HG02973 (cell line): ENCODE measurements around the gene ADAMTS9.

Experiments used
- ATAC-seq: cut with Tn5 transposase; IDR thresholded peaks from one replicate; pipeline ENCODE4 v1.9.1; 2021; ENCODE audit warnings: moderate library complexity; ENCODE audit not compliant: unreplicated experiment

The ADAMTS9 gene

GRCh38 chr3:64654013-64654412, 33.8 kb downstream of the ADAMTS9 start:
- ATAC-seq, result no peak

- no peak for ATAC-seq
Observed at GRCh38 chr3:64653101-64653500, 34.7 kb downstream of the ADAMTS9 start.

- ATAC-seq, result no peak
Observed at GRCh38 chr3:64651741-64652241, 36.0 kb downstream of the ADAMTS9 start.

GRCh38 chr3:64651303-64651702, 36.5 kb downstream of the ADAMTS9 start:
- no peak for ATAC-seq

- no peak for ATAC-seq
Observed at GRCh38 chr3:64650715-64651114, 37.1 kb downstream of the ADAMTS9 start.

- no peak for ATAC-seq
Observed at GRCh38 chr3:64650096-64650622, 37.6 kb downstream of the ADAMTS9 start.

GRCh38 chr3:64648927-64649906, 38.6 kb downstream of the ADAMTS9 start:
- no peak for ATAC-seq

GRCh38 chr3:64647825-64648224, 40.0 kb downstream of the ADAMTS9 start:
- ATAC-seq, result no peak

GRCh38 chr3:64645243-64645642, 42.6 kb downstream of the ADAMTS9 start:
- no peak for ATAC-seq

- ATAC-seq, result no peak
Observed at GRCh38 chr3:64644483-64644882, 43.3 kb downstream of the ADAMTS9 start.

GRCh38 chr3:64642327-64643151, 45.3 kb downstream of the ADAMTS9 start:
- ATAC-seq, result no peak

GRCh38 chr3:64638981-64639481, 48.8 kb downstream of the ADAMTS9 start:
- no peak for ATAC-seq

- ATAC-seq, result no peak
Observed at GRCh38 chr3:64638511-64638910, 49.3 kb downstream of the ADAMTS9 start.

- no peak for ATAC-seq
Observed at GRCh38 chr3:64634417-64634816, 53.4 kb downstream of the ADAMTS9 start.

- ATAC-seq, result no peak
Observed at GRCh38 chr3:64631951-64632350, 55.8 kb downstream of the ADAMTS9 start.

- ATAC-seq, result no peak
Observed at GRCh38 chr3:64627471-64628321, 60.1 kb downstream of the ADAMTS9 start.

GRCh38 chr3:64627042-64627441, 60.8 kb downstream of the ADAMTS9 start:
- ATAC-seq, result no peak

GRCh38 chr3:64625381-64625780, 62.4 kb downstream of the ADAMTS9 start:
- ATAC-seq, result no peak

GRCh38 chr3:64623125-64623524, 64.7 kb downstream of the ADAMTS9 start:
- no peak for ATAC-seq

- ATAC-seq, result no peak
Observed at GRCh38 chr3:64621726-64622395, 65.9 kb downstream of the ADAMTS9 start.
